NCI-H2081 (cell line): Measurements from ENCODE around the gene THRAP3.

Experiments
- DNase-seq, 2 experiments: peaks; one replicate each; lab custom pipeline; 2025; lab: John Stamatoyannopoulos, UW

The THRAP3 gene

GRCh38 chr1:36352910-36353878 is 129.0 kb downstream of the THRAP3 start:
- DNase-seq = no peak

GRCh38 chr1:36354486-36354885 is 130.2 kb downstream of the THRAP3 start:
- no peak for DNase-seq
